Neural cell (in vitro differentiated cells): ENCODE measurements around the gene PUSL1. TPM values are rescaled to one million over a fixed set of nuclear protein-coding genes. Genes with fewer than 3 reads are reported as not detected.

Experiments used
- H2AFZ ChIP-seq: fragments of 200-600, 300-800 bp; sonication (generic), shearing (Covaris generic); 2 replicates; pipeline ENCODE4 v1.6.0; 2014; ENCODE audit warnings: low read depth, mild to moderate bottlenecking, antibody characterized with exemption, low read length, moderate library complexity
- H3F3A ChIP-seq: fragments of 200-600 bp; shearing (Covaris generic); 2 replicates; pipeline ENCODE4 v1.6.1; 2016; ENCODE audit warnings: mild to moderate bottlenecking, moderate library complexity, mixed read lengths, antibody characterized with exemption, low read length; ENCODE audit not compliant: insufficient read depth, poor library complexity, severe bottlenecking
- H3K27ac ChIP-seq: fragments of 200-600, 300-800 bp; sonication (generic), shearing (Covaris generic); 2 replicates; pipeline ENCODE4 v1.5.1; 2014; ENCODE audit warnings: mild to moderate bottlenecking, low read length, moderate library complexity
- H3K27me3 ChIP-seq: fragments of 300-800, 200-600 bp; sonication (generic), shearing (Covaris generic); 2 replicates; pipeline ENCODE4 v1.6.0; 2014; ENCODE audit warnings: mild to moderate bottlenecking, low read depth, low read length, moderate library complexity; ENCODE audit not compliant: insufficient read depth
- H3K36me3 ChIP-seq: fragments of 300-800, 200-600 bp; sonication (generic), shearing (Covaris generic); 2 replicates; pipeline ENCODE4 v1.5.1; 2014; ENCODE audit warnings: mild to moderate bottlenecking, antibody characterized with exemption, low read length, moderate library complexity; ENCODE audit not compliant: insufficient read depth
- H3K4me2 ChIP-seq: fragments of 300-800, 200-600 bp; sonication (generic), shearing (Covaris generic); 2 replicates; pipeline ENCODE4 v1.6.0; 2014; ENCODE audit warnings: mild to moderate bottlenecking, low read length
- H3K4me3 ChIP-seq: fragments of 300-800, 200-600 bp; sonication (generic), shearing (Covaris generic); 2 replicates; pipeline ENCODE4 v1.5.1; 2014; ENCODE audit warnings: mild to moderate bottlenecking, low read length, moderate library complexity
- H3K79me2 ChIP-seq: fragments of 200-600 bp; shearing (Covaris generic); replicated peaks from 2 replicates; pipeline ENCODE4 v1.6.0; 2014; ENCODE audit warnings: mild to moderate bottlenecking, low read length, moderate library complexity; ENCODE audit not compliant: insufficient read depth
- H3K9ac ChIP-seq: fragments of 300-800, 200-600 bp; sonication (generic), shearing (Covaris generic); 2 replicates; pipeline ENCODE4 v1.6.1; 2016; ENCODE audit warnings: mild to moderate bottlenecking, low read length, mixed read lengths
- H3K9me2 ChIP-seq: fragments of 200-600 bp; shearing (Covaris generic); 2 replicates; pipeline ENCODE4 v1.6.1; 2016; ENCODE audit warnings: mild to moderate bottlenecking, low read length, mixed read lengths; ENCODE audit not compliant: insufficient read depth
- H3K9me3 ChIP-seq: fragments of 200-600, 300-800 bp; sonication (generic), shearing (Covaris generic); 2 replicates; pipeline ENCODE4 v1.6.1; 2016; ENCODE audit warnings: mild to moderate bottlenecking, mixed run types, low read length, moderate library complexity, mixed read lengths
- H4K20me1 ChIP-seq: fragments of 200-600 bp; shearing (Covaris generic); 2 replicates; pipeline ENCODE4 v1.6.1; 2016; ENCODE audit warnings: mild to moderate bottlenecking, mixed run types; ENCODE audit not compliant: insufficient read depth
- EP300 ChIP-seq: fragments of 450-650 bp; conservative IDR thresholded peaks from 2 replicates; pipeline ENCODE4 v1.6.1; 2014; ENCODE audit warnings: antibody characterized with exemption, mild to moderate bottlenecking, moderate library complexity; ENCODE audit not compliant: poor library complexity, severe bottlenecking
- EZH2 ChIP-seq: fragments of 200-600, 300-800 bp; shearing (Covaris generic), sonication (generic); IDR thresholded peaks from 2 replicates; pipeline ENCODE4 v1.6.1; 2014; ENCODE audit warnings: antibody characterized with exemption, low read length, borderline replicate concordance, mild to moderate bottlenecking; ENCODE audit not compliant: insufficient read depth, poor library complexity, severe bottlenecking
- MXI1 ChIP-seq: fragments of 450-650 bp; conservative IDR thresholded peaks from 2 replicates; pipeline ENCODE4 v1.6.1; 2014; ENCODE audit warnings: antibody characterized with exemption, mild to moderate bottlenecking; ENCODE audit not compliant: poor library complexity, severe bottlenecking
- POLR2AphosphoS5 ChIP-seq: IDR thresholded peaks from 2 replicates; pipeline ENCODE4 v1.6.1; 2012
- RAD21 ChIP-seq: fragments of 450-650 bp; conservative IDR thresholded peaks from 2 replicates; pipeline ENCODE4 v1.6.1; 2014; ENCODE audit warnings: antibody characterized with exemption, mild to moderate bottlenecking, moderate library complexity
- SMC3 ChIP-seq: fragments of 450-650 bp; conservative IDR thresholded peaks from 2 replicates; pipeline ENCODE4 v1.6.1; 2014; ENCODE audit warnings: antibody characterized with exemption, mild to moderate bottlenecking, moderate library complexity; ENCODE audit not compliant: poor library complexity
- TAF1 ChIP-seq: IDR thresholded peaks from 2 replicates; pipeline ENCODE4 v1.6.1; 2012; ENCODE audit warnings: low read depth
- polyA plus RNA-seq: library from polyadenylated mRNA; depleted of rRNA; stranded (reverse); fragments of >200 nt; gene quantifications from 2 replicates; pipeline ENCODE4 v1.2.3, GENCODE V29; 2014
- TF ChIP-seq, protein P1 (sequence below): IDR thresholded peaks from 2 replicates; pipeline ENCODE4 v1.6.1; 2012; ENCODE audit warnings: borderline replicate concordance
- TF ChIP-seq, protein P2 (sequence below): fragments of 450-650 bp; IDR thresholded peaks from 2 replicates; pipeline ENCODE4 v1.5.1; 2014; ENCODE audit warnings: antibody characterized with exemption, mild to moderate bottlenecking, moderate library complexity; ENCODE audit not compliant: poor library complexity, severe bottlenecking

Gene PUSL1
- polyA plus RNA-seq, 1 donor from 2014 or later, result 25.0 TPM

DNA sequence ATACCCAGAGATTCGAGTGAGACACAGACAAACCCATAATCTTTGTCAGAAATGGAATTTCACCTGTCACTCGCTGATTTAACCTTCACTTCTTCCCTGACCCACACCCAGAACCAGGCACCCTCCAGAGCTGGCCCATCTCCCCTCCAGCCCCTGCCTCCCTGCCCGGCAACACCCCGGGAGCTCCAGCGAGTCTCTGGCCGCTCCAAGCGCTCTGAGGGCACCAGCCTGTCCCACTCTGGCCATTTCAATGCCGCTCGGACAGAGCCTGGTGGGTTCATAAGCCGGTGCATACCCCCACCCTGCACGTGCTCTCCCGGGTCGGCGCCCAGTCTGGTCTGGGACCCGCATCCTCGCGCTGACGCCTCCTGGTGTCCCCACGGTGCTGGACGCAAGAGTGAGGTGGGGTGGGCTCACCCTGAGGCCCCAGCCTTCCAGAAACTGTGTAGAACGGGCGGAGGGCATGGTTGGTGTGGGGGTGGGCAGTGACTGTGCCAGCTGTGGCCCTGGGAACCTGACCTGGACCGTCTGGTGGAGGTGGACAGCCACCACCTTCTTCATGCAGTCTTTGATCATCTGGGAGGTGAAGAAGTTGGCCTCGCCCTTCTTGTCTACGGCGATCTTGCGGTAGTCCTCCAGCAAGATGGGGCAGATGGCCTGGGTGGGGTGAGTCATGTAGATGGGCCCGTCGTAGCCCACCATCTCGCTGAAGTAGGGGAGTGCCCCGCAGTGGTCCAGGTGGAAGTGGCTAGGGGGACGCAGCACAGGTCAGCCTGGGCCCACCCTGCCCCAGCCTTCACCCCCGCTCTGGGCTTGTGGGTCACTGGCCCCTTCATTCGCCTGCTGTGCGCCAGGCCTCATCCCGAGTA, 10.6 kb downstream of the PUSL1 start:
- Histone ChIP-seq H3K79me2 (peaks cover 17% of the 10 kb centered on the region), H3K36me3 (no peaks in the 10 kb centered on the region), H4K20me1 (peaks cover 16% of the 10 kb centered on the region), H3K4me2 (no peak overlapping the region), H2AFZ (no peak overlapping the region), H3K9me2 (no peaks in the 10 kb centered on the region), H3K9me3 (no peaks in the 10 kb centered on the region), H3F3A (no peaks in the 10 kb centered on the region), H3K27ac (no peak overlapping the region), H3K9ac (no peak overlapping the region), H3K27me3 (no peaks in the 10 kb centered on the region), H3K4me3 (no peak overlapping the region)
- TF ChIP-seq POLR2AphosphoS5, result no peak
- TF ChIP-seq SMC3, result no peak
- no peak for TF ChIP-seq MXI1
- no peak for TF ChIP-seq RAD21
- TF ChIP-seq, protein P1, sequence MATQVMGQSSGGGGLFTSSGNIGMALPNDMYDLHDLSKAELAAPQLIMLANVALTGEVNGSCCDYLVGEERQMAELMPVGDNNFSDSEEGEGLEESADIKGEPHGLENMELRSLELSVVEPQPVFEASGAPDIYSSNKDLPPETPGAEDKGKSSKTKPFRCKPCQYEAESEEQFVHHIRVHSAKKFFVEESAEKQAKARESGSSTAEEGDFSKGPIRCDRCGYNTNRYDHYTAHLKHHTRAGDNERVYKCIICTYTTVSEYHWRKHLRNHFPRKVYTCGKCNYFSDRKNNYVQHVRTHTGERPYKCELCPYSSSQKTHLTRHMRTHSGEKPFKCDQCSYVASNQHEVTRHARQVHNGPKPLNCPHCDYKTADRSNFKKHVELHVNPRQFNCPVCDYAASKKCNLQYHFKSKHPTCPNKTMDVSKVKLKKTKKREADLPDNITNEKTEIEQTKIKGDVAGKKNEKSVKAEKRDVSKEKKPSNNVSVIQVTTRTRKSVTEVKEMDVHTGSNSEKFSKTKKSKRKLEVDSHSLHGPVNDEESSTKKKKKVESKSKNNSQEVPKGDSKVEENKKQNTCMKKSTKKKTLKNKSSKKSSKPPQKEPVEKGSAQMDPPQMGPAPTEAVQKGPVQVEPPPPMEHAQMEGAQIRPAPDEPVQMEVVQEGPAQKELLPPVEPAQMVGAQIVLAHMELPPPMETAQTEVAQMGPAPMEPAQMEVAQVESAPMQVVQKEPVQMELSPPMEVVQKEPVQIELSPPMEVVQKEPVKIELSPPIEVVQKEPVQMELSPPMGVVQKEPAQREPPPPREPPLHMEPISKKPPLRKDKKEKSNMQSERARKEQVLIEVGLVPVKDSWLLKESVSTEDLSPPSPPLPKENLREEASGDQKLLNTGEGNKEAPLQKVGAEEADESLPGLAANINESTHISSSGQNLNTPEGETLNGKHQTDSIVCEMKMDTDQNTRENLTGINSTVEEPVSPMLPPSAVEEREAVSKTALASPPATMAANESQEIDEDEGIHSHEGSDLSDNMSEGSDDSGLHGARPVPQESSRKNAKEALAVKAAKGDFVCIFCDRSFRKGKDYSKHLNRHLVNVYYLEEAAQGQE, result no peak
- no peak for TF ChIP-seq EZH2
- no peak for TF ChIP-seq TAF1

- Histone ChIP-seq H3K27ac (no peak overlapping the region), H3F3A (no peaks in the 10 kb centered on the region), H3K36me3 (no peaks in the 10 kb centered on the region), H3K27me3 (no peaks in the 10 kb centered on the region), H3K9ac (no peak overlapping the region), H4K20me1 (peaks cover 16% of the 10 kb centered on the region), H3K4me2 (no peak overlapping the region), H3K9me3 (no peaks in the 10 kb centered on the region), H3K4me3 (no peak overlapping the region), H3K9me2 (no peaks in the 10 kb centered on the region), H3K79me2 (peaks cover 17% of the 10 kb centered on the region), H2AFZ (no peak overlapping the region)
- TF ChIP-seq, protein P1, result no peak
- TF ChIP-seq SMC3 (no peak), POLR2AphosphoS5 (no peak), TAF1 (no peak), MXI1 (no peak), RAD21 (no peak), EZH2 (no peak), EP300 (no peak)
- TF ChIP-seq, protein P2, sequence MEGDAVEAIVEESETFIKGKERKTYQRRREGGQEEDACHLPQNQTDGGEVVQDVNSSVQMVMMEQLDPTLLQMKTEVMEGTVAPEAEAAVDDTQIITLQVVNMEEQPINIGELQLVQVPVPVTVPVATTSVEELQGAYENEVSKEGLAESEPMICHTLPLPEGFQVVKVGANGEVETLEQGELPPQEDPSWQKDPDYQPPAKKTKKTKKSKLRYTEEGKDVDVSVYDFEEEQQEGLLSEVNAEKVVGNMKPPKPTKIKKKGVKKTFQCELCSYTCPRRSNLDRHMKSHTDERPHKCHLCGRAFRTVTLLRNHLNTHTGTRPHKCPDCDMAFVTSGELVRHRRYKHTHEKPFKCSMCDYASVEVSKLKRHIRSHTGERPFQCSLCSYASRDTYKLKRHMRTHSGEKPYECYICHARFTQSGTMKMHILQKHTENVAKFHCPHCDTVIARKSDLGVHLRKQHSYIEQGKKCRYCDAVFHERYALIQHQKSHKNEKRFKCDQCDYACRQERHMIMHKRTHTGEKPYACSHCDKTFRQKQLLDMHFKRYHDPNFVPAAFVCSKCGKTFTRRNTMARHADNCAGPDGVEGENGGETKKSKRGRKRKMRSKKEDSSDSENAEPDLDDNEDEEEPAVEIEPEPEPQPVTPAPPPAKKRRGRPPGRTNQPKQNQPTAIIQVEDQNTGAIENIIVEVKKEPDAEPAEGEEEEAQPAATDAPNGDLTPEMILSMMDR, result no peak
These were observed 11.2 kb downstream of the PUSL1 start for GRCh38 chr1:1319646-1319941.
